PC-9 (cell line): ENCODE data around the gene PEX14.

Source experiments
- EZH2 ChIP-seq: fragments of 200-600 bp; sonication (generic); IDR thresholded peaks from 2 replicates; pipeline ENCODE4 v1.8.0; 2017; ENCODE audit warnings: antibody characterized with exemption, low read depth
- TF ChIP-seq, protein P1 (sequence below): fragments of 200-600 bp; sonication (generic); conservative IDR thresholded peaks from 2 replicates; pipeline ENCODE4 v1.6.1; 2017; ENCODE audit warnings: mixed run types, antibody characterized with exemption, mild to moderate bottlenecking, moderate library complexity

- TF ChIP-seq, protein P1, sequence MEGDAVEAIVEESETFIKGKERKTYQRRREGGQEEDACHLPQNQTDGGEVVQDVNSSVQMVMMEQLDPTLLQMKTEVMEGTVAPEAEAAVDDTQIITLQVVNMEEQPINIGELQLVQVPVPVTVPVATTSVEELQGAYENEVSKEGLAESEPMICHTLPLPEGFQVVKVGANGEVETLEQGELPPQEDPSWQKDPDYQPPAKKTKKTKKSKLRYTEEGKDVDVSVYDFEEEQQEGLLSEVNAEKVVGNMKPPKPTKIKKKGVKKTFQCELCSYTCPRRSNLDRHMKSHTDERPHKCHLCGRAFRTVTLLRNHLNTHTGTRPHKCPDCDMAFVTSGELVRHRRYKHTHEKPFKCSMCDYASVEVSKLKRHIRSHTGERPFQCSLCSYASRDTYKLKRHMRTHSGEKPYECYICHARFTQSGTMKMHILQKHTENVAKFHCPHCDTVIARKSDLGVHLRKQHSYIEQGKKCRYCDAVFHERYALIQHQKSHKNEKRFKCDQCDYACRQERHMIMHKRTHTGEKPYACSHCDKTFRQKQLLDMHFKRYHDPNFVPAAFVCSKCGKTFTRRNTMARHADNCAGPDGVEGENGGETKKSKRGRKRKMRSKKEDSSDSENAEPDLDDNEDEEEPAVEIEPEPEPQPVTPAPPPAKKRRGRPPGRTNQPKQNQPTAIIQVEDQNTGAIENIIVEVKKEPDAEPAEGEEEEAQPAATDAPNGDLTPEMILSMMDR, result no peak
- no peak for TF ChIP-seq EZH2
Measured at GRCh38 chr1:10678402-10678801, 203.7 kb downstream of the PEX14 start.
